GM18508 (cell line): Measurements from ENCODE around the gene IZUMO3.
"Not testable (repeated sequence)": the region's sequence is repeated elsewhere in the genome, so short reads cannot be mapped to it uniquely, and the experiment has no call there.

ENCODE experiments used
- ATAC-seq: cut with Tn5 transposase; IDR thresholded peaks from one replicate; pipeline ENCODE4 v1.9.1; 2021; ENCODE audit warnings: moderate number of reproducible peaks; ENCODE audit not compliant: insufficient read depth, unreplicated experiment

The IZUMO3 gene

GRCh38 chr9:24545847-24546522 is at the start of gene IZUMO3:
Gene IZUMO3, minus strand, starts transcription at chr9:24545897. Its CDS starts 248 bp downstream, at chr9:24545649.
- ATAC-seq: no peak

- ATAC-seq: no peak
Measured at GRCh38 chr9:24594234-24594850, 48.6 kb upstream of the IZUMO3 start.

GRCh38 chr9:24590432-24590831 is 44.7 kb upstream of the IZUMO3 start:
- ATAC-seq: no peak

GRCh38 chr9:24587883-24588282 is 42.2 kb upstream of the IZUMO3 start:
- no peak for ATAC-seq

GRCh38 chr9:24582146-24583126 is 36.7 kb upstream of the IZUMO3 start:
- ATAC-seq: no peak

- ATAC-seq: not testable (repeated sequence)
Measured at GRCh38 chr9:24580005-24580404, 34.3 kb upstream of the IZUMO3 start.

GRCh38 chr9:24572406-24572805 is 26.7 kb upstream of the IZUMO3 start:
- no peak for ATAC-seq

- no peak for ATAC-seq
Measured at GRCh38 chr9:24561957-24562356, 16.3 kb upstream of the IZUMO3 start.

- ATAC-seq: no peak
Measured at GRCh38 chr9:24553183-24553552, 7.5 kb upstream of the IZUMO3 start.

GRCh38 chr9:24552526-24553182 is 7.0 kb upstream of the IZUMO3 start:
- ATAC-seq: no peak

GRCh38 chr9:24545285-24545684 is 412 bp downstream of the IZUMO3 start:
- no peak for ATAC-seq

- ATAC-seq: no peak
Measured at GRCh38 chr9:24518545-24518944, 27.2 kb downstream of the IZUMO3 start.

- ATAC-seq: no peak
Measured at GRCh38 chr9:24516463-24516862, 29.2 kb downstream of the IZUMO3 start.

GRCh38 chr9:24509850-24510249 is 35.8 kb downstream of the IZUMO3 start:
- no peak for ATAC-seq

GRCh38 chr9:24504521-24504920 is 41.2 kb downstream of the IZUMO3 start:
- no peak for ATAC-seq

GRCh38 chr9:24502206-24502937 is 43.3 kb downstream of the IZUMO3 start:
- ATAC-seq: no peak

GRCh38 chr9:24500761-24501160 is 44.9 kb downstream of the IZUMO3 start:
- no peak for ATAC-seq

- ATAC-seq: no peak
Measured at GRCh38 chr9:24498632-24499031, 47.1 kb downstream of the IZUMO3 start.

GRCh38 chr9:24497671-24498070 is 48.0 kb downstream of the IZUMO3 start:
- no peak for ATAC-seq
